Fibroblast of upper back skin (primary cell): Measurements from ENCODE around the gene KLF3.
A peak's percentile ranks its signal among the peaks of the same experiment; 100 is the strongest.

Experiments used
- DNase-seq: peaks from one replicate; pipeline ENCODE4 v3.0.0-alpha.2; 2013

Gene KLF3

GRCh38 chr4:38656111-38656510 is 7.9 kb upstream of the KLF3 start:
- DNase-seq = no peak

GRCh38 chr4:38659346-38659745 is 4.7 kb upstream of the KLF3 start:
- DNase-seq = no peak

- no peak for DNase-seq
Observed at GRCh38 chr4:38660838-38661237, 3.2 kb upstream of the KLF3 start.

- DNase-seq = no peak
Observed at GRCh38 chr4:38661371-38661770, 2.6 kb upstream of the KLF3 start.

GRCh38 chr4:38662522-38663089 is 1.4 kb upstream of the KLF3 start:
- DNase-seq = peak; percentile 39

- DNase-seq = peak; percentile 23
Observed at GRCh38 chr4:38663090-38663800, 754 bp upstream of the KLF3 start.

- peak; percentile 54 for DNase-seq
Observed at GRCh38 chr4:38664706-38665401, 855 bp downstream of the KLF3 start.

- no peak for DNase-seq
Observed at GRCh38 chr4:38665551-38666411, 1.8 kb downstream of the KLF3 start.

- DNase-seq = no peak
Observed at GRCh38 chr4:38666766-38667084, 2.7 kb downstream of the KLF3 start.

- DNase-seq = peak; percentile 98
Observed at GRCh38 chr4:38667085-38667893, 3.3 kb downstream of the KLF3 start.

- no peak for DNase-seq
Observed at GRCh38 chr4:38668203-38668971, 4.4 kb downstream of the KLF3 start.

- no peak for DNase-seq
Observed at GRCh38 chr4:38669208-38669607, 5.2 kb downstream of the KLF3 start.

GRCh38 chr4:38670109-38670901 is 6.3 kb downstream of the KLF3 start:
- no peak for DNase-seq

- DNase-seq = no peak
Observed at GRCh38 chr4:38670939-38671591, 7.1 kb downstream of the KLF3 start.

- DNase-seq = no peak
Observed at GRCh38 chr4:38671592-38671940, 7.6 kb downstream of the KLF3 start.

GRCh38 chr4:38672074-38672396 is 8.0 kb downstream of the KLF3 start:
- DNase-seq = no peak

GRCh38 chr4:38672397-38673129 is 8.6 kb downstream of the KLF3 start:
- DNase-seq = no peak

- peak; percentile 31 for DNase-seq
Observed at GRCh38 chr4:38673130-38673978, 9.4 kb downstream of the KLF3 start.
